GM21528 (cell line): ENCODE results near the gene NSDHL.
A peak's percentile ranks its signal among the peaks of the same experiment; 100 is the strongest.
"Not testable (repeated sequence)": the region's sequence is repeated elsewhere in the genome, so short reads cannot be mapped to it uniquely, and the experiment has no call there.

ENCODE experiments used
- ATAC-seq: cut with Tn5 transposase; IDR thresholded peaks from one replicate; pipeline ENCODE4 v1.9.1; 2021; ENCODE audit warnings: mild to moderate bottlenecking, moderate library complexity; ENCODE audit not compliant: unreplicated experiment, low FRiP score

NSDHL gene

DNA sequence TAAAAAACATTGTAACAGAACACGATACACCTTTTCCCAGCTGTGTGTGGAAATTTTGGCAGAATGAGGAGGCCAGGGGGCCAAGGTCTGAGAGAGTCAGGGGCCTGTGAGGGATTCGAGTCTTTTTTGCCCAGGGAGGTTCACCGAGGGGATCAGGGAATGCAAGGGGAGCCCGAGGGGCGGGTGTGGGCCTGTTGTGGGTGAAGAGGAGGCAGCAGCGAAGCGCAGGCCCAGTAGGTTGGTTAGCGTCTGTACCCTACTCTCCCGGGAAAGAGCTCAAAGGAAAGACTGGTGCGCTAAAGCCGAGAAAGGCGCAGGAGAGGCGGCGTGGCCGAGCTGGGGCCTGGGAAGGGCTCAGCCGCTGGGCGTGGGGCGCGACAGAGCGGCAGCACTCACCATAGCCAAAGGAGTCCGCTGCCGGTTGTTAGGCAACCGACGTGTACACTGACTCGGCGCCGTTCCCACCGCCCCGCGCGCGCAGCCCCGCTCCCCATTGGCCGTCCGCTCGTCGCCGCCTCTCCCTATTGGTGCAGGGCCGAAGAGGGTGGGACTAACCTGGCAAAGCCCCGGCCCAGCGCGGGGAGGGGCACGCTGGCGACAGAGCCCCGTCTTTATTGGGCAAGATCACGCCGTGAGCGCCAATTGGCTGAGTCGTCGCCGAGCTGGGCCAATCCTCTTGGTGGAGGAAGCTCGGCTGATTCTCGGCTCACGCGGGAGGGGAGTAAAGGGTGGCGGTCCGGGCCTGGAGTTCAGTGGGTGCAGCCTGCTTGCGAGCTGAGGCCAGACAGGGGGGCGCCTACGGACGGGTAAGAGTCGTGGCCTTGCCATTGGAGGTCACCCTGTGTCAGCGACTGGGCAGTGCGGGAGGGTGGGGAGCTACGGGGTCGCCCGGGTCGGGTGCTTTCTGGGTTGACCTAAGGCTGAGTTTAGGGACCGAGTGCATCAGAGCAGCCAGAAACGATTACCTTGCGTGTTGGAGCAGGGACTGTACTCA is at the start of gene NSDHL, which contains the start of gene CETN2:
Gene NSDHL, plus strand, starts transcription at position 752 of the 994 bp plus-strand sequence. CDS start 15,262 bp downstream, outside the sequence.
Gene CETN2, minus strand, starts transcription at position 446 of the 994 bp plus-strand sequence. Its CDS starts 47 bp downstream, at position 399.
- ATAC-seq = peak; percentile 99

DNA sequence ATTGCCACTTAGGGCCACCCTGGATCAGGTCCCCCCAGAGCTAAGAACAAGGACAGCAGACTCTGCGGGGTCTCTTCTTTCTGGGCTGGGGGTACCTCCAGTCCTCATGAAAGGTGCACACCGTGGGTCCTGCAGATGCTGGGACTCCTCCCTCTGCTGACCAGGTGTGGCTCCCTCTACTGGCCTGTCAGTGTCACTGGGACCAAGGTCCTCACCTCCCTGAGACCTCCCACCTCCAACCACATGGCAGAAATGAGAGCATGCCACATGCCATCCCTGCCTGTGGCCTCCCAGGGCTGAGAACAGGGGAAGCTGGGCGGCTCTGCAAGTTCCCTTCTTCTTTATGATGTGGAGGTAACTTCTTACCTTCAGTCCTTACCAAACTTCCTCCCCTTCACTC is 43.8 kb upstream of the NSDHL start:
- peak; percentile 79 for ATAC-seq

DNA sequence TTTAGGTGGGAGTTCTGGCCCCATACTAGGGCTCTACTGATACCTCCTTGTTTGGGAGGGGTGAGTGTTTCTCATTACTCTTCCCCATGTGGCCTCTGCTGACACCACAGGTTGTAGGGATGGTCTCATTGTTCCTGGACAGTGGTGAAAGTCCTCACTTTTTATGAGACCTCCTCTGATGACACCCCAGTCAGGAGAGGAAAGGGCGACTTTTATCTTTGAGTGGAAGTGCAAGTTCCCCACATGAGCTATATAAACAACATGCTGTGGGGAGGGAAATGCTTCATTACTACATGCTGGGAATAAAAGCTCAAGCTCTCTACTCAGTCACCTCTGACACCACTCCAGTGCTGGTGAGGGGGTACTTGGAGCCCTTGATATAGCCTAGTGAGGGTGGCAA is 31.9 kb upstream of the NSDHL start:
- ATAC-seq = no peak

DNA sequence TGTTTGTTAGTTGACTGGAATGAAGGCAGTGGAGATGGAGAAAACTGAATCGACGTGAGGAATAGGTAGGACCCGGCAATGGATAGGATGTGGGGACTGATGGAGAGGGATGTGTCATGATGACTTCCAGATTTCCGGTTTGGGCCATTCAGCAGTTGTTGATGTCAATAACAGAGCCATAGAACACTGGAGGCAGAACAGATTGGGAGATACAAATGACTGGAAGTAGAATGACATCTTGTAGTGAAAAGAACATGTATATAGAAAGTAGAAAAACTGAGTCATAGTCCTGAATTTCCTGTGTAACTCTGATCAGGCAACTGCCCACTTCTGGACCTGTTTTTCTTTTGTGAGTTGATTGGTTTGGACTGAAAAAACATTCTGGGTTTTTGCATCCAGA is 24.8 kb upstream of the NSDHL start:
- no peak for ATAC-seq

DNA sequence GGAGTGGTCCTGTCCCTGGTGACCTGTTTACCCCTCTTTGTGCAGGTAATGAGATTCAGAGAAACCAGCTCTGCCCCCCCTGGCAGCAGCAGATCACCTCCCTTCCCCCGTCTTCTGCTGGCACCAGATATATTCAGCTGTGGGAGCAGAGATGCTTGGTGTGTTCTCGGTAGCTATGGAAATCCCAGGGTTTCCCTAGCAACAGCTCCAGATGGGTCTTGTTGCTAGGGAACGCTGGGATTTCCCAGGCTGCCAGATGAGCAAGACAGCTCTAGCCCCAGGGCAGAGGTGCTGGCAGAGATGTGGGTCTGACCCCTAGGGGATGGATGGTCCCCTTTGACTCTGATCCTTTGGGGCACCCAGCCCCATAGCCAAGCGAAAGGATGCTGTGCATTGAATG is 20.5 kb upstream of the NSDHL start:
- no peak for ATAC-seq

DNA sequence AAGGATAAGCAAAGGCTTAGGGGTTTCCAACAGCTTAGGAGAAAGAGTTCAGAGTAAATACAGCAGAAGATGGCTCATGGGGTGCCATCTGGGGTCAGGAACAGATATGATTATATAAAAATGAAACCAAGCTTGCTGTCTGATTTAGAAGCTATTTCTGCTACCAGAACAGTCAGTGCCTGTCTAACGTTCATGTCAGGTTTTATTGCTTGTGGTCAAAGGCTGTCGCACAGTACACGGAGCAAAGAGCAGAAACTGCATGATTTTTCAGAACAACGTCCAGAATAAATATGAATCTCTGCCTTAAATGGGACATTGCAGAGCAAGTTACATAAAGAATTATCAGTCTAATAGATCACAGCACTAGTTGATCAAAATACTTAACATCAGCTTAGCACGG is 17.7 kb upstream of the NSDHL start:
- no peak for ATAC-seq

DNA sequence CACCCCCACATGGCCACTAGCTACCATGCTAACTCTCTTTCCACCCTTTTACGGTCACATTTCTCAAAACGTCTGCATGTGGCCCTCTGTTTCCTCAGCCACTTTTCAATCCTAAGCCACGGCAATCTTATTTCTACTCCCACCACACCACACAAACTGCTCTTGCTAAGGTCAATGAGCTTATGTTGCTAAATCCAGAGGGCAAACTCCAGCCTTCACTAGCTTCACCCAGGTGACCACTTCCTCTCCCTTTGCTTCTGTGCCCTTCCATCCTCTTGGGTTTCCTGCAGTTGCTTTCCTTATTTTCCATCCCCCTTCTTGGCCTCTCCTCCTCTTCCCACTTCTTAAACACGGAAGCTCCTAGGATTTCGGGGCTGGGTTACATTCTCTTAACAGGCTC is 16.8 kb upstream of the NSDHL start:
- ATAC-seq = no peak

DNA sequence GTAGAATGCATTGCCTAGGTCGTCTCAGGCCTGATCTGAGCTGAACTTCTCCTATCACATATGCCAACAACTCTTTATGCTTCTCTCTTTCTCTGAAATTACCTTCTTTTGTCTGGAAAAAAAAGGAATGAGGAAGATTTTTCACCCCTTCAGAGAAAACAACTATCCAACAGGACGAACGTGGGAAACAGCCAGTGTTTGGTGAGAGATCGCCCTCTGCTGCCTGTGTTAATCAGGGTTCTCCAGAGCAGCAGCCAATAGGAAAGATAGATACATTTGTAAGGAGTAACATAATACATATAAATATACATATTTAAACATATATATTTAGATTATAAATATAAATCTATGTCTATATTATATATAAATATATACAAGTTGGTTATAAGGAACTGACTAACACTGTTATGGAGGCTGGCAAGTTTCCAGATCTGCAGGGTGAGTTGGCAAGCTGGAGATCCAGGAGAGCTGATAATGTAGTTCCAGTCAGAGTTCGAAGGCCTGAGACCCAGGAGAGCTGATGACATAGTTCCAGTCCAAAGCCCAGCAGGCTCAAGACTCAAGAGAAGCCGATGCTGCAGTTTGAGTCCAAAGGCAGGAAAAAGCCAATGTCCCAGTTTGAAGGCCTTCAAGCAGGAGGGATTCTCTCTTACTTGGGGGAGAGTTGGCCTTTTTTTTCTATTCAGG is 13.6 kb upstream of the NSDHL start:
- no peak for ATAC-seq

DNA sequence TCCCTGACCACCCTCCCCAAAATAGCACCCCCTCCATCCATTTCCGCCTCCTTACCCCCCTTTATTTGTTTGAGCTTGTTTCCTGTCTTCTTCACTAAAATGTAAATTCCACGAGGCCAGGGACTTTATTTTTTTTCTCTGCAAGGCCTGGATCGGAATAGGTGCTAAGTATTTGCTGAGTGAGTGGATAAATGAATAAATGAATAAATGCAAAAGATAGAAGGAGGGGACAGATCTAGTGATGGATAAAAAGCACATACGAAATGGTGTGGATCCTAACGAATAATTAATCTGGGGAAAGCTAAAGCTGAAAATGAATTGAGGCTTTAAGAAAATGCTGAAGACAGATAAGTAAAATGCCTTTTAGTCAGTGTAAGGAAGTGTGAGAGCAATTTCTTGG is 12.5 kb upstream of the NSDHL start:
- ATAC-seq = no peak

DNA sequence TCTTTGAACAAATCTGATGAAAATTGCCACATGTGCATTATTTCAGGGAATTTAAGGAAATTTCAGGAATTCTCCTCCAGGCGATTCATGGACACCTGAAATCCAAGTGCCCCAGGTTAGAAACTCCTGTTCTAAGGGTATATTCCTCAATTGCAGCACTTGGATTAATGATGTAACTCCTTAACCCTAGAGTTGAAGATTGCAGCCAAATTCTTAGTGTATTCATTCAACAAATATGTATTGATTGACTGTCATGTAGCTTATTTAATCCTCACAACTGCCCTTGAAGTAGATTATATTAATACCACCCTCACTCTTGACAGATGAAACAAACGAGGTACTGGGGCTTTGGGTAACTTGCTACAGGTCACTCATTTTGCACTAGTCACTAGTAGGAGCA is 11.6 kb upstream of the NSDHL start:
- no peak for ATAC-seq

DNA sequence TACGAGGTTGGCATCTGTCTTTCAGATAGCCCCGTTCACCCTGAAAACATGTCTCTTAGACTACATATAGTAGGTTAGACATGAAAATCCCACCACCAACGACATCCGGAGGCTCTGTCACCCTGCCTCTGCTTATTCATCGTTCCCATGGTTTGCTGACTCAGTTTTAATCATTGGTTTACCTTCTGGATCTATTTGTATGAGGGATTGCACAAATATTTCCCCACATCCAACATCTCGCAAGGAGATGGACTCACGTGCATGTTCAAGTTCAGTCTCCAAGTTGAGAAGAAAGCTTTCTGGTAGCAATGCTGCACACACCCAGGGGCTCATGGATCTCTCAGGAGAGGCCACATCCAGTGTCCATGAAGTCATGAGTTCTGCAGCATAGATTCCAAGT is 11.1 kb upstream of the NSDHL start:
- no peak for ATAC-seq

DNA sequence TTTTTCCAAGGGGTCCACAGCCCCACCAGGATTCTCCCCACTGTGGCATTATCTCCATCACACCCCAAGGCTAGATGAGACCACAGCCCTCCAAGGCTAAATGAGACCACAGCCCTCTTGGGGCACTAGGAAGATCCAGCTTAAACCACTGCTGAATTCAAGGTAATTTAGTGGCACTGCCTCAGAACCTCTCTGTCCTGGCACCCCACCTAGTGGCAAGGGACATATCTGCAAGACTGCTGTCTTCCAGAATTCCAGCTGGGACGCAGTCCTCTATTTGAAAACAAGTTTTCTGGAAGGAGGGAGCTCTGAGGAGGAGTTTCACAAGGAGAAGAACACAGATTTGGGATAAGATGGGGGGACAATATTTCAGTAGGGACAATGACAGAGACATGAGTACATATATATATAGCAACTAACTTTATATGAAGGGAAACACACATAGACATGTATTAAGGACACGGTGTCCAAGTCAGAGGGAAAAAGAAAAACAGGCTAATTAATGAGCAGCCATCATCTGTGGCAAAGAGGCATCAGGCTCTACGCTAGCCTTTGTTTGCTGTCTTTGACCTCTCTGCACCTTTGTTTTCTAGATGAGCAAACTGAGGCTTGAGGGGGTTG is 9.6 kb upstream of the NSDHL start:
- ATAC-seq = no peak

DNA sequence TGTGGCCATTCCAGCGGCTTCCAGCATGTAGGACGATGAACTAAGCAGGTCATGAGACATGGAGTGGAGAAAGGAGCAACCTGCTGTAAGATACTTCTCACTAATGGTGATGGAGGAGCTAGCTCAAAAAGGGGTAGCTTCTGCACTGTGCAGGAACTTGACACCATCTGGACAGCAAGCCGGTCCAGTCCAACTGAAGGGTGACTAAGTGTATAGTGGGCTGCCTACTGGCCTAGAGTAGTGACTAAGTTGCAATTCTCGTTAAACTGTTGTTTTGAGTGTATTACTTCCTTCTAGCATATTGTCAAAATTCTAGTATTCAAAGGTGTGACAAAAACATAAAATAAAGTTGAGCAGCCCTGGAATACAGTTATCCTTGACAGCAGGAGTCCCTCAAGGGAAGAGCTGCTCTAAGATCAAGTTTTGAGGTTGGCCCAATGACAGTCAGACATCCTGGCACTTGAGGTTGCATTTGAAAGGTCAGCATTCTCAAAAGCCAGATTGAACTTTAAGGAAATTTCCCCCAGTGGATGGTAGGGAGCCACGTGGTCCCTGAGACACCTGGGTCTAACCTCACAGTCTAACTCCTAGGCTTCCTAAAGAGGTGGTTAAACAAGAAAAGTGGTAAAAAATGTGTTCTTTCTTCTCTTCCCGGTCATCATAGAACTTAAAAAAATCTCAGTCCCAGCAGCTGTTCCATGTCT is 8.3 kb upstream of the NSDHL start:
- no peak for ATAC-seq

DNA sequence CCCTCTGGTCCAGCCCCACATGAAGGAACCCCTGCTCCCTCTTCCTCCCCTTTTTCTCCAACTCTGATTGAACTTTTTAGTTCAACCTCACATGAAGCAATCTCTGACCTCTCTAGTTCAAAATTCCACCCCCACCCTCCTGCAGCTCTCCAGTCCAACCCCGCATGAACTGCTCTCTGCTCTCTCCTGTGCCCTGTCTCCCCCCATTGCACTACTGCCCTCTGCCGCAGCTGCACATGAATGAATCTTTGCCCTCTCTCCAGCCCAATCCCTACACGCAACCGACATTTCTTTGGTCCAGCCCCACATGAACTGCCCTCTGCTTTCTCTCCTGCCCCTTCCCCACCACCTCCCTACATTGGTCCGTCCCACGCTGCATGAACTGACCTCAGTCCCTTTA is 7.2 kb upstream of the NSDHL start:
- ATAC-seq = no peak

DNA sequence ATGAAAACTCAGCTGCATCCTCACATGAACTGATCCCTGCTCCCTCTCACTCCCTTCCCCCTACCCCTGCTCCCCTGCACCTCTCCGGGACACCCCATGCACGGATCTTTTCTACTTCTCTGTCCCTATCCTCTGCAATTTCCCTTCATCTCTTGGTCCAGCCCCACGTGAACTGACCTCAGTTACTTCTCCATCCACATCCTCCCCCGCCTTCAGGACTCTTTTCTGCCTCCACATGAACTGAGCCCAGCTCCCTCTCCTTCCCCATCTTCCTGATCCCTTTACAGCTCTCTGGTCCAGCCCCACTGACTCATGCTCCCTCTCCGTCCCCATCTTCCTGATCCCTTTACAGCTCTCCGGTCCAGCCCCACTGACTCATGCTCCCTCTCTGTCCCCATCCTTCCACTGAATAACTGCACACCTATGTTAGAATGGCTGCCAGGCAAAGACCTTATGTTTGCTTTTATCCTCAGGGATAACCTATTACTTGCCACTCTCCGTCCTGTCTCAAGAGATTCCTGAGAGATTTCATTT is 6.0 kb upstream of the NSDHL start:
- ATAC-seq = no peak

DNA sequence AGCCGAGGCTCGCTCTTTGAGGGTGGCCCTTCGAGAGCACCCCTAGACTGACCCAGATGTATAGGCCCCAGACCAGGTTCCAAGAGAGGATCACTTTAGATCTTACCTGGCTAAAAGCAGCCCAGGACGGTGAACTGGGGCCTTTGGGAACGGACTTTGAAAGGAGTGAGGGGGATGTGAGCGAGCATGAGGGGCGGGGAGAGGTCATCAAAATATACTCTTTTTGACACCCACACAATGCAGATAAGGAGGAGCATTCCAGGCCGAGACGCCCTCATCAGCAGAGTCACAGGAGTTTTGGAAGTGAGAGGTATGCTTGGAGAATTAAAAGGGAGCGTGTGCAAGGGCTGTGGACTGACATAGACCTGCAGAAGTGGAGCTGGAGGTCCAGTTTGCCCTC is 528 bp downstream of the NSDHL start:
- ATAC-seq = no peak

DNA sequence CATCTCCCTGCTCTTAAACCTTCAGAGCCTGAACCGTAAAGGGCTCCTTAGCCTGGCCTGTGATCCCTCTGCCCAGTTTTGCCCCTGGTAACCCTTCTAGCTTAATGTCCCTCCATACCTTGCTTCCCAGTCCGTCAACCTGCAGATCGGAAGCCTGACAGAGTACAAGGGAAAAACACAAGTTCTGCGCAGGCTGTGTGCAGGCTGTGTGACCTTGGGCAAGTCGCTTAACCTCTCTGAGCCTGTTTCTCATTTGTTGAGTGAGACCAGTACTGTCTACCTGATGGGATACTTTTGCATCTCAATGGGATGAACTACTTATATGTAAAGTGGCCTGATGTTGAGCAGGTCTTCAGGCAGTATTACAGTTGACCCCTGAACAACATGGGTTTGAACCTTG is 1.7 kb downstream of the NSDHL start:
- no peak for ATAC-seq

DNA sequence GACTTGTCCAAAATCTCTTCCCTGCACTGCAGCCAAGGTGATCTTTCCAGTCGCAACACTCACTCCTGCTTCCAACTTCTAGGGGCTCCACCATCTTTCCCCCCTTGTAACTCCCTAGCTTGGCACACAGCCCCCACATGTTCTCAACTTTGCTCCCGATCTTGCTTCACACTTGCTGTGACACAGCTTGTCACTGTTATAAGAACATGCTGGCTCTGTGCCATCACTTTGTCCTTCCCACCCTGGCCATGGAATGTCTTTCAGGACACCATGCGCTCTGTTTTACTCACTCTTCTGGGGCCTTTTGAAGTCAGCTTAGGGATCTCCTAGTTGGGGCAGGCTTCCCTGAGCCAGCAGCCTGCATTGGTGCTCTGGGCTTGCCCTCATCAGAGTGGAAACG is 2.5 kb downstream of the NSDHL start:
- no peak for ATAC-seq

DNA sequence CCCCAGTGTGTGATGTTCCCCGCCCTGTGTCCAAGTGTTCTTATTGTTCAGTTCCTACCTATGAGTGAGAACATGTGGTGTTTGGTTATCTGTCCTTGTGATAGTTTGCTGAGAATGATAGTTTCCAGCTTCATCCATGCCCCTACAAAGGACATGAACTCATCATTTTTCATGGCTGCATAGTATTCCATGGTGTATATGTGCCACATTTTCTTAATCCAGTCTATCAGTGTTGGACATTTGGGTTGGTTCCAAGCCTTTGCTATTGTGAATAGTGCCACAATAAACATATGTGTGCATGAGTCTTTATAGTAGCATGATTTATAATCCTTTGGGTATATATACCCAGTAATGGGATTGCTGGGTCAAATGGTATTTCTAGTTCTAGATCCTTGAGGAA is 4.6 kb downstream of the NSDHL start:
- ATAC-seq = not testable (repeated sequence)

DNA sequence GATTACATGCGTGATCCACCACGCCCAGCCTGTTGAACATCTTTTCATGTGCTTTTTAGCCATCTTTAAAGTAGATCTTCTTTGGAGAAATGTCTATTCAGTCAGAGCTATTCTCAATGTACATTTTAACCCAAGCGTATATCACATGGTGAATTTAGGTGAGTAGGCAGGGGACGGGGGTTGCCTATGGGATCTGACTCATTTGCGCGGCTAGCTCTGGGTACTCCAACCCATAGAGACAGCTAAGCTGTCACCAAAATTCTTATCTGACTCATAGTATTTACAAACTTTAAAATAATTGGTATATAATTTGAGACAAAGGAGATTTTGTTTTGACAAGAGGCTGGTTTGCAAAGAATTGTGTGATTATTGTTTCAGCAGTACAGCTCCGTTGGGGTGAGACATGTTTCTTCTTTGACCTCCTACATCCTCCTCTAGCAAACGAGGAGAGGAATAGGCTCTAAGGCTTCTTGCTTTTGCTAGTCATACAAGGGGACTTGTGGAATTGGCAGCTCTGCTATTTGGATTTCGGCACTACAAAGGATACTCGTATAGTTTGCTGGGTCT is 12.0 kb downstream of the NSDHL start:
- no peak for ATAC-seq
